Esophagus squamous epithelium (tissue), 4 donors: ENCODE data around the gene ZNF284.

ENCODE experiments used
- CTCF ChIP-seq, 6 experiments: fragments of 450-650 bp in 4 of 6; fragments of 200-600 bp in 2 of 6; sonication (generic) in 2 of 6; IDR thresholded peaks; one replicate each; pipeline ENCODE4 v1.5.1; 2016 to 2019; ENCODE audit warnings: antibody characterized with exemption in 6 of 6, mild to moderate bottlenecking in 4 of 6, moderate library complexity in 4 of 6
- POLR2A ChIP-seq, 4 donors: fragments of 450-650 bp; IDR thresholded peaks; one replicate each; pipeline ENCODE4 v1.6.1; 2017; ENCODE audit warnings: antibody characterized with exemption in 4 of 4, mild to moderate bottlenecking in 4 of 4, moderate library complexity in 3 of 4

- TF ChIP-seq POLR2A (IDR thresholded peaks at IDR 0.05) = no peak
- no peak for TF ChIP-seq CTCF (IDR thresholded peaks at IDR 0.05)
Measured at GRCh38 chr19:44131955-44132354, 60.0 kb downstream of the ZNF284 start.
